Fibroblast of lung (primary cell): ENCODE measurements around the gene SLAMF8. TPM values are rescaled to one million over a fixed set of nuclear protein-coding genes. Genes with fewer than 3 reads are reported as not detected.

Source experiments
- DNase-seq, 2 donors: peaks; one replicate each; pipeline versions ENCODE4 v3.0.0 to v3.0.0-alpha.2; 2010; ENCODE audit warnings: low read depth in 2 of 2
- H2AFZ ChIP-seq: 2 replicates; pipeline ENCODE4 v1.5.1; 2012; ENCODE audit warnings: low read length, control low read depth, inconsistent platforms
- H3K27ac ChIP-seq: 2 replicates; pipeline ENCODE4 v1.5.1; 2011; ENCODE audit warnings: low read length, control low read depth; ENCODE audit not compliant: insufficient read depth
- H3K27me3 ChIP-seq: 2 replicates; pipeline ENCODE4 v1.5.1; 2011; ENCODE audit warnings: mild to moderate bottlenecking, low read length; ENCODE audit not compliant: control insufficient read depth, insufficient read depth
- H3K36me3 ChIP-seq: 2 replicates; pipeline ENCODE4 v1.5.1; 2011; ENCODE audit warnings: low read length; ENCODE audit not compliant: control insufficient read depth, insufficient read depth
- H3K4me1 ChIP-seq: 2 replicates; pipeline ENCODE4 v1.5.1; 2011; ENCODE audit warnings: low read length; ENCODE audit not compliant: control insufficient read depth, insufficient read depth; ENCODE audit errors: extremely low read depth
- H3K4me2 ChIP-seq: 2 replicates; pipeline ENCODE4 v1.5.1; 2011; ENCODE audit warnings: low read length, control low read depth; ENCODE audit not compliant: insufficient read depth; ENCODE audit errors: extremely low read depth
- H3K4me3 ChIP-seq, 4 experiments: fragments of 200-600 bp in 1 of 4; sonication (generic) in 1 of 4; replicated peaks in 1 of 4; 2 replicates each; pipeline ENCODE4 v1.5.1; 2011 to 2016; ENCODE audit warnings: low read length in 4 of 4, low read depth in 3 of 4, mild to moderate bottlenecking in 3 of 4, control low read depth in 2 of 4, inconsistent platforms in 1 of 4, mixed read lengths in 1 of 4; ENCODE audit not compliant: insufficient read depth in 1 of 4; ENCODE audit errors: control extremely low read depth in 1 of 4
- H3K79me2 ChIP-seq: 2 replicates; pipeline ENCODE4 v1.5.1; 2012; ENCODE audit warnings: mild to moderate bottlenecking, low read length, inconsistent platforms; ENCODE audit not compliant: control insufficient read depth, insufficient read depth
- H3K9ac ChIP-seq: 2 replicates; pipeline ENCODE4 v1.5.1; 2011; ENCODE audit warnings: mild to moderate bottlenecking, low read length, control low read depth; ENCODE audit not compliant: insufficient read depth
- H3K9me3 ChIP-seq: 2 replicates; pipeline ENCODE4 v1.5.1; 2012; ENCODE audit warnings: low read depth, low read length; ENCODE audit not compliant: control insufficient read depth, insufficient read depth
- H4K20me1 ChIP-seq: 2 replicates; pipeline ENCODE4 v1.5.1; 2011; ENCODE audit warnings: low read length; ENCODE audit not compliant: control insufficient read depth, insufficient read depth; ENCODE audit errors: extremely low read depth
- CTCF ChIP-seq, 2 donors: IDR thresholded peaks in 1 of 2; conservative IDR thresholded peaks in 1 of 2; 1 replicate in 1 of 2; 2 replicates in 1 of 2; pipeline ENCODE4 v1.5.1; 2011 to 2012; ENCODE audit warnings: low read length in 2 of 2, control low read depth in 1 of 2, inconsistent platforms in 1 of 2, low read depth in 1 of 2, mild to moderate bottlenecking in 1 of 2
- EZH2 ChIP-seq: IDR thresholded peaks from 2 replicates; pipeline ENCODE4 v1.5.1; 2012; ENCODE audit warnings: low read length, control low read depth, mild to moderate bottlenecking; ENCODE audit errors: missing control alignments
- polyA plus RNA-seq, 2 donors: library from polyadenylated mRNA; depleted of rRNA in 1 of 2; stranded (reverse) in 1 of 2; unstranded in 1 of 2; fragments of >200 nt; gene quantifications; 2 replicates each; pipeline ENCODE4 v1.2.1, GENCODE V29; 2011 to 2012; ENCODE audit warnings: missing spikeins in 1 of 2
- total RNA-seq: library from RNA; depleted of rRNA; stranded (reverse); fragments of >200 nt; gene quantifications from 2 replicates; pipeline ENCODE4 v1.2.1, GENCODE V29; 2014

Gene SLAMF8
- total and polyA plus RNA-seq, 2 donors (not counting 1 experiment from before 2014, with no cell fraction given) = not detected

- Histone ChIP-seq H3K4me2 (no peak overlapping the region), H3K9me3 (no peaks in the 10 kb centered on the region), H2AFZ (no peak overlapping the region), H3K4me3 (no peak overlapping the region), H3K79me2 (no peaks in the 10 kb centered on the region), H3K4me1 (no peaks in the 10 kb centered on the region), H3K36me3 (no peaks in the 10 kb centered on the region), H3K27ac (no peak overlapping the region), H3K9ac (no peak overlapping the region), H3K27me3 (no peaks in the 10 kb centered on the region), H4K20me1 (no peaks in the 10 kb centered on the region)
- no peak for DNase-seq
- no peak for TF ChIP-seq EZH2
- TF ChIP-seq CTCF (conservative IDR thresholded peaks at IDR 0.05 in 1 of 2, IDR thresholded peaks at IDR 0.05 in 1 of 2; ENCODE audit: low read depth in 1 of 2, low read length in 2 of 2) = no peak
Measured at GRCh38 chr1:159861218-159861617, 34.5 kb downstream of the SLAMF8 start.

GRCh38 chr1:159862031-159862430, 35.4 kb downstream of the SLAMF8 start:
- no peak overlapping the region for H2AFZ ChIP-seq
- DNase-seq = no peak

GRCh38 chr1:159862557-159862956, 35.9 kb downstream of the SLAMF8 start, which contains the start of gene VSIG8:
Gene VSIG8, minus strand, starts transcription at chr1:159862657. Its CDS starts 136 bp downstream, at chr1:159862521.
- no peak within 1 kb of the TSS for H3K27ac ChIP-seq
- no peak within 1 kb of the TSS for H3K4me2 ChIP-seq
- no peaks in the 10 kb centered on the region for H3K27me3 ChIP-seq
- no peak for DNase-seq
- H3K4me3 ChIP-seq = no peak within 1 kb of the TSS
- no peaks in the 10 kb centered on the region for H4K20me1 ChIP-seq
- TF ChIP-seq EZH2 (no peak), CTCF (conservative IDR thresholded peaks at IDR 0.05 in 1 of 2, IDR thresholded peaks at IDR 0.05 in 1 of 2; ENCODE audit: low read depth in 1 of 2, low read length in 2 of 2) (no peak)
- H3K4me1 ChIP-seq = peaks cover under 1% of the 10 kb centered on the region
- no peaks in the 10 kb centered on the region for H3K9me3 ChIP-seq
- H3K36me3 ChIP-seq = no peaks in the 10 kb centered on the region
- H3K9ac ChIP-seq = no peak within 1 kb of the TSS
- no peaks in the 10 kb centered on the region for H3K79me2 ChIP-seq
- H2AFZ ChIP-seq = no peak within 1 kb of the TSS

More at GRCh38 chr1:159862031-159862430, 35.4 kb downstream of the SLAMF8 start:
- H4K20me1 ChIP-seq = no peaks in the 10 kb centered on the region
- H3K79me2 ChIP-seq = no peaks in the 10 kb centered on the region
- no peak overlapping the region for H3K4me3 ChIP-seq
- H3K27me3 ChIP-seq = no peaks in the 10 kb centered on the region
- no peaks in the 10 kb centered on the region for H3K4me1 ChIP-seq
- no peak overlapping the region for H3K27ac ChIP-seq
- TF ChIP-seq CTCF (conservative IDR thresholded peaks at IDR 0.05 in 1 of 2, IDR thresholded peaks at IDR 0.05 in 1 of 2; ENCODE audit: low read depth in 1 of 2, low read length in 2 of 2) (no peak), EZH2 (no peak)
- H3K4me2 ChIP-seq = no peak overlapping the region
- no peaks in the 10 kb centered on the region for H3K9me3 ChIP-seq
- H3K9ac ChIP-seq = no peak overlapping the region
- no peaks in the 10 kb centered on the region for H3K36me3 ChIP-seq
